GM12873 (cell line): ENCODE measurements around the gene GLRA1.

Experiments
- TF ChIP-seq, protein P1 (sequence below): IDR thresholded peaks from 2 replicates; pipeline ENCODE4 v1.5.1; 2012; ENCODE audit warnings: low read depth, mild to moderate bottlenecking, moderate library complexity, low read length, control low read depth; ENCODE audit not compliant: insufficient read depth; ENCODE audit errors: missing control alignments

The GLRA1 gene

GRCh38 chr5:151924564-151925301 lies at the start of gene GLRA1:
TSS of gene GLRA1 (minus strand) at chr5:151924851. CDS start at chr5:151924549, 302 bp downstream.
- TF ChIP-seq, protein P1, sequence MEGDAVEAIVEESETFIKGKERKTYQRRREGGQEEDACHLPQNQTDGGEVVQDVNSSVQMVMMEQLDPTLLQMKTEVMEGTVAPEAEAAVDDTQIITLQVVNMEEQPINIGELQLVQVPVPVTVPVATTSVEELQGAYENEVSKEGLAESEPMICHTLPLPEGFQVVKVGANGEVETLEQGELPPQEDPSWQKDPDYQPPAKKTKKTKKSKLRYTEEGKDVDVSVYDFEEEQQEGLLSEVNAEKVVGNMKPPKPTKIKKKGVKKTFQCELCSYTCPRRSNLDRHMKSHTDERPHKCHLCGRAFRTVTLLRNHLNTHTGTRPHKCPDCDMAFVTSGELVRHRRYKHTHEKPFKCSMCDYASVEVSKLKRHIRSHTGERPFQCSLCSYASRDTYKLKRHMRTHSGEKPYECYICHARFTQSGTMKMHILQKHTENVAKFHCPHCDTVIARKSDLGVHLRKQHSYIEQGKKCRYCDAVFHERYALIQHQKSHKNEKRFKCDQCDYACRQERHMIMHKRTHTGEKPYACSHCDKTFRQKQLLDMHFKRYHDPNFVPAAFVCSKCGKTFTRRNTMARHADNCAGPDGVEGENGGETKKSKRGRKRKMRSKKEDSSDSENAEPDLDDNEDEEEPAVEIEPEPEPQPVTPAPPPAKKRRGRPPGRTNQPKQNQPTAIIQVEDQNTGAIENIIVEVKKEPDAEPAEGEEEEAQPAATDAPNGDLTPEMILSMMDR: no peak

DNA sequence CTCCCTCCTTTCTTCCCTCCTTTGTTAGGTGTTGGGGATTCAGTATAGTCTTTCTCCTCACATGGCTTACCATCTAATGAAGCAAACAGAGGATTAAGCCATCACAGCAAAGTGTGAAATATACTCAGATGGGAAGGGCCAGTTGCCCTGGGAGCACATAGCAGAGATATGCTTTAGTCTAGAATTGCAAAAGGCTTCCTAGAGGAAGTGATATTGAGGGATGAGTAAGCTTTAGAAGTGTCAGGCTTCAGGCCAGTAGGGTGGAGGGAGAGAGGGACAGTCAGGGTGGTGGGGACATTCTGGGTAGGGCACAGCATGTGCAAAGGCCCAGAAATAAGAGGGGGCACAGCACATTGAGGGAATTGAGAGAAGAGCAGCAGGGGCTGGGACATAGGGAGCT lies 46.2 kb upstream of the GLRA1 start:
- TF ChIP-seq, protein P1: no peak

DNA sequence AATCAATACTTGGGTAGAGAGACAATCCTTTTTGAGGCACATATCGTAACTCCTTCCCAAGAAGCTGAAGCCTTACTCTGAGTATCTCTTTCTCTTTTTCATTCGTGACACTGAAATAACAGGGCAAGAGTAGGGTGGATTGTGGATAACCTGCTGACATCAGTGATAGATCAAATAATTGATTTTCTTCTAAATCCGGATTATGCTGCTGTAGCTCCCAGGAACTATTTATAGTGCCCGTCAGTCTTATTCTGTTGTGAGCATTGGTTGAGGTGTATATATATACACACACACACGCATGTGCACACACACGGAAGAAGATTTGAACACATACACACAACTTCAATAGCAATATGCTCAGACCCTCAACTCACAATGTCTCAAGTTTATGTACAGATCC lies 43.2 kb upstream of the GLRA1 start:
- TF ChIP-seq, protein P1: no peak

- TF ChIP-seq, protein P1: no peak
Observed at GRCh38 chr5:151966046-151966445, 41.4 kb upstream of the GLRA1 start.

GRCh38 chr5:151964471-151964870 lies 39.8 kb upstream of the GLRA1 start:
- TF ChIP-seq, protein P1: no peak

DNA sequence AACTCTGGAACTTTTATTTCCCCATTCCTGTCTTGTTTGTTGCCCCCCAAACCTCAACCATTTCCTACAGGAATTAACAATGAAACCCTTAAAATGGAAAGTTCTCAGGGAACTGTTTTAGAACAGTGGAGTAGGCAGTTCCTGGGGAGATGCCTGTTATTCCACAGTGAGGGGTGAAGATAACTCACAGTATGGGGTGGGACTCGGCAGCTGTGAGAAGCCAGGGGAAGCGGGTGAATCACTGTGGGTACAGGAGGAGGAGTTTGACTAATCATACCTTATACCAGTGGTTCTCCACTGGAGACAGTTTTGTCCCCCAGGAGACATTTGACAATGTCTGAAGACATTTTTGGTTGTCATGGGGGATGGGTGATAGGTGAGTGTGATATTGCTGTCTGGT lies 36.9 kb upstream of the GLRA1 start:
- TF ChIP-seq, protein P1: no peak

GRCh38 chr5:151958111-151958510 lies 33.5 kb upstream of the GLRA1 start:
- TF ChIP-seq, protein P1: no peak
